ENCODE data around the gene BAAT. TPM values are rescaled to one million over a fixed set of nuclear protein-coding genes. Genes with fewer than 3 reads are reported as not detected.
"Not testable (repeated sequence)": the region's sequence is repeated elsewhere in the genome, so short reads cannot be mapped to it uniquely, and the experiment has no call there.

The BAAT gene
- 0.08 TPM for polyA plus RNA-seq (2013, experiment 1 of 2; ENCODE audit: insufficient read length)
- not detected for polyA plus RNA-seq (2013, experiment 2 of 2; ENCODE audit: insufficient read length)

DNA sequence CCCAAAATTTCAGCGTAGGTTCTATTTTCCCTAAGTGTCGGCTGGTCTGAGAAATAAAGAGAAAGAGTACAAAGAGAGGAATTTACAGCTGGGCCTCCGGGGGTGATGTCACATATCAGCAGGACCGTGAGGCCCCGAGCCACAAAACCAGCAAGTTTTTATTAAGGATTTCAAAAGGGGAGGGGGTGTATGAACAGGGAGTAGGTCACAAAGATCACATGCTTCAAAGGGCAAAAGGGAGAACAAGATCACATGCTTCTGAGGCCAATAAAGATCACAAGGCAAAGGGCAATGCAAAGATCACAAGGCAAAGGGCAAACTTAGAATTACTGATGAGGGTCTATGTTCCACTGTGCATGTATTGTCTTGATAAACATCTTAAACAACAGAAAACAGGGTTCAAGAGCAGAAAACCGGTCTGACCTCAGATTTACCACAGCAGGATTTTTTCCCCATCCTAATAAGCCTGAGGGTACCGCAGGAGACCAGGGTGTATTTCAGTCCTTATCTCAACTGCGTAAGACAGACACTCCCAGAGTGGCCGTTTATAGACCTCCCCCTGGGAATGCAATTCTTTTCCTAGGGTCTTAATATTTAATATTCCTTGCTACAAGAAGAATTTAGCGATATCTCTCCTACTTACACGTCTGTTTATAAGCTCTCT lies at the start of gene BAAT:
BAAT (minus strand) TSS at position 134 of the 664 bp plus-strand sequence. CDS start 13,602 bp downstream, outside the sequence.
- DNase-seq, result not testable (repeated sequence)

GRCh38 chr9:101433229-101433628 lies 48.4 kb upstream of the BAAT start:
- no peak for DNase-seq

DNA sequence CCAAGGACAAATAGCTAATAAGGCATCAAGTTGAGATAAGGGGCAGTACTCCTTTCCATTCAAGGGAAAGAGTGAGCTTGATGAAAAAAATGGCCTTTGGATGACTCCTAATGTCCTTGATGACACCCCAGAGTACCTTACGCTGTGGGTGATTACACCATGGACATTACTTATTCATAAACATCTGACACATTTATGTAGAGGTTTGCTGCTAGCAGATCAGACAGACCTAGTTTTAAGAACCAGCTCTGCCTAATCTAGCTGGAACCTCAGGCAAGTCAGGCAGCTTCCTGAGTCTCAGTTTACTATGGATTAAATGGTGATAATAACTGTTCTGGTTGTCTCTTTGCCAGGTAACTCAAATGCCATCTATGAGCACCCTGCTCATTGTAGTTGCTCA lies 47.9 kb upstream of the BAAT start:
- no peak for DNase-seq

GRCh38 chr9:101432171-101432570 lies 47.4 kb upstream of the BAAT start:
- no peak for DNase-seq

- no peak for DNase-seq
These were observed 44.9 kb upstream of the BAAT start for GRCh38 chr9:101429736-101430135.

- no peak for DNase-seq
These were observed 44.1 kb upstream of the BAAT start for GRCh38 chr9:101428909-101429308.

GRCh38 chr9:101427957-101428655 lies 43.3 kb upstream of the BAAT start:
- no peak for DNase-seq

- DNase-seq, result no peak
These were observed 42.6 kb upstream of the BAAT start for GRCh38 chr9:101427358-101427757.

DNA sequence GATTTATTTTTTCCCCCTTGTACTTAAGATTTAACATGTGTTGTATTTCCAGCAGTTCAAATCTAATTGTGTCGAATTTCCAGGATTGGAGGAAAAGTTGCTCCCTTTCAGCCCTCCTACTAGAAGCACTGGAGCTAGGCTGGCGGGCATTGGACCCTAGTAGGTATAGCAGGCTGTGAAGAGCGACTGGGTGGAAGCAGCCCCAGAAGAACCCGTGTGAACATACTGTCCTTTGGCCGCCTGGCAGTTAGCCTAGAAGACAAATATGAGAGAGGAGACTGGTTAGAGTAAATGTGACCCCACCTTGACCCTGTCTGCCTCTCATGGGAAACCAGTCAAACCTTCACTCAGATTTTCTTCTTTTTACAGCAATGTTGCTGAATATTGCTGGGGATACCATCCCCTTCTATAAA lies 36.9 kb upstream of the BAAT start:
- DNase-seq, result no peak

DNA sequence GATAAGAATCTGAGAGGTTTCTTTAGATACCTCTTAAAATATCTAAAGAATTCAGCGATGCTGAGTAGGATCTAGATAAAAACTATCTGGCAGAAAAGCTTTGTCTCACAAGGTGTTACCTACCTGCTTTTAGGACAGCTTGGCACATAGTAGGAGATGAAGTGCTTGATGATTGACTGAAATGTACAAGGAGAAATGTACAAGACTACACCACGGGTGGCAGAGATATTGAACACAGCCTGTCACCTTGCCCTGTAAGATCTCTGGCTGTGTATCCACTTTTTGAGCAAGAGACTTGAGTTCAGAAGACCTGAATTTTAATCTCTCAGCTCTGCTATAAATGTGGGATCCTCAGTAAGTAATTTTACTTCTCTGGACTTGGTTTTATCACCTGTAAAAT lies 35.1 kb upstream of the BAAT start:
- no peak for DNase-seq

DNA sequence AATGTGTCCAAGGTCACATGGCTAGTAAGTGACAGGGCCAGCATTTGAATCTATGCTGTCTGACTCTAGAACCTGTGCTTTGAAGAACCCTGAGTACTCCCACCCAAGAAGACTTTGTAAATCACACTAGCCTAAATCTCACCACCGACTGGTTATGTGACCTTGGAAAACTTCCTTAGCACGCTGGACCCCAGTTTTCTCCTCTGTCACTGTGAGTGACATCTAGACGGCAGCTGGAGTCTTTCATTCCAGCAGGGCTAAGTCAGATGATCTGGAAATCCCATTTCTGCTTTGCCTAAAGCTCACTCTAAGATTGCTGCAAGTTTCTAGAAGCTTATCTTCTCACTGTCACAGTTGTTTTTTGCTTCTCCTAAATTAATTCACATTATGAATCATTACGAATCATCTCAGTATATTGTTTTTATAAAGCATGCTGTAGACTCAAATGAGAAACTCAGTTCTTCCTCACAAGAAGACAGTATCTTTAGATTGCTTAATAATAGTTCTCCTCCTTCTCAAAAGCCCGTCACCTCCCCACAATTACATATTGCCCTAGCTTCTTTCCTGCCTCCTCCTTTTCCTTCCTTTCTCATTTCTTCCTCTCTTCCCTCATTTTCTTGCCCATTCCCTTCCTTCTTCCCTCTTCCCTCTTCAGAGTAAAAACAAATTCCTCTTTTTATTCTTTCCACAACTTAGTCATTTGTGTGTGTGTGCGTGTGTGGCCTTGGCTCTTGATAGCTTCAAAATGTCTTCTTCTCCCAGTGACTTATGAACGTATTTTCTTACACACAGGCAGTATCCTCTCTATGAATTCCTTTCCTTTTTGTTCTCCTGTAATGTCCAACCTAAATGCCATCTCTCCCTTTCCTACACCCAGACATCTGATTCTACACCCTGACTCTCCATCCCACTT lies 34.0 kb upstream of the BAAT start:
- DNase-seq, result peak; percentile 70

- DNase-seq, result no peak
These were observed 33.2 kb upstream of the BAAT start for GRCh38 chr9:101417977-101418376.

DNA sequence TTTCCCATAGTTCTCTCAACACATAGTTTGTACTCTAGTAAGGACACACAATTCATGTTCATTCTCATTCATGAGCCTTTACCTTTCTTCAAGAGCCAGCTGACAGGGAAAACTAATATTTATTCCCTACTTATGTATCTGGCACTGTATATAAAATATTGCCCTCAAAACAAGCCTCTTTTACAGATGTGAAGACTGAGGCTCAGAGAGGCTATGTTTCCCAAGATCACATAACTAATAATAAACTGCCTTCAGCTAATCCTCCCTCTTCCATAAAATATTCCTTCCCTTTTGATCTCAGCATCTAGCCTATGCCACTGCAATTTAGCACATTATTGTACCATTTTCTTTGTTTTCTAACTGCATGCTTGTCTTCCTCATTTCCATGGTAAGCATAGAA lies 32.6 kb upstream of the BAAT start:
- DNase-seq, result no peak

DNA sequence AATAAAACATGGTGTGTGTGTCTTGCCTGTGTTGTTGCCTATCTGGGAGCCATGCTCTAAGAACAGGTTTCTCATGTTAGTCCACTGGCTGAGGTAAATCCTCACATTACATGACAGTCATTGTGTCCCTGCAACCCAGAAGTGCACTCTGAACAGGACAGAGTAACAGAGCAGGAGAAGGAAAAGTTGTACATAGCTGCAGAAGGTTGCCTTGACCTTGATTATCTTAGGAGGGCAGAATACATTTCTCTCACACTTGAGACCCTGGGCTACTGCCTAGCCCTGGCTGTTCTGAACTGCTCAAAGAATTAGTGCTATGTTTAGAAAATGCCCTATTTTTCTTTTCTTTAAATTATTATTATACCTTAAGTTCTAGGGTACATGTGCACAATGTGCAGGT lies 30.8 kb upstream of the BAAT start:
- DNase-seq, result no peak

GRCh38 chr9:101414839-101415238 lies 30.0 kb upstream of the BAAT start:
- no peak for DNase-seq

- peak; percentile 23 for DNase-seq
These were observed 24.3 kb upstream of the BAAT start for GRCh38 chr9:101409079-101409477.

GRCh38 chr9:101408374-101409078 lies 23.7 kb upstream of the BAAT start:
- no peak for DNase-seq

DNA sequence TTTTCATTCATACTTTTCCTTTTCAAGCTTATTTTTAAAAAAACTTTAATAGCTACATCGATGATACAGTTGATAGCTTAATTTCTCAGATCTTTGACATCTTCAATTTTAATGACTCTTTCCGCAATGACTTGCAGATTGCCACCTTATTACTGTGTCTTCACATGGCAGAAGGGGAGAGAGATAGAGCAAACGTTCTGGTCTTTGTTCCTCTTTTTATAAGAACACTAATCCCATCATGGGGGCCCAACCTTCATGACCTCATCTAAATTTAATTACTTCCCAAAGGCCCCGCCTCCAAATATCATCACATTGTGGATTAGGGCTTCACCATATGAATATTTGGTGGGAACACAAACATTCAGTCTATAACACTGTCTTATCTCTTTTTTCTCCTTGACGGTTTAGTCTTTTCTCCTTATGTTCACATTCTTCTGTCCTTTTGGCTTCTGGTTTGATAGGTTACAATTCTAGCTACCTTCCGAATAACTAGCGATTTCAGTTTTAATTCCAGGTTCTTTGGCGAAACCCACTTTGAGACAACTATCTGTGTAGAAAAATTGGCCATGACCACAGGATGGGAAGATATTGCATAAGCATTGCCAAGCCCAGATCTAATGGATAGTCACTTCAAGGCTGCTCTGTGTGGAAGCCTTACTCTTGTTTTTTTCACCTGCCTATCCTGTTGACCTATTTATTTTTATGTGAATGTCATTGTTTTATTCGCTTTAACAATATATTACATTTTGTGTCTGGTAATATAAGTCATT lies 18.9 kb upstream of the BAAT start:
- no peak for DNase-seq

- no peak for DNase-seq
These were observed 15.3 kb upstream of the BAAT start for GRCh38 chr9:101400120-101400519.

DNA sequence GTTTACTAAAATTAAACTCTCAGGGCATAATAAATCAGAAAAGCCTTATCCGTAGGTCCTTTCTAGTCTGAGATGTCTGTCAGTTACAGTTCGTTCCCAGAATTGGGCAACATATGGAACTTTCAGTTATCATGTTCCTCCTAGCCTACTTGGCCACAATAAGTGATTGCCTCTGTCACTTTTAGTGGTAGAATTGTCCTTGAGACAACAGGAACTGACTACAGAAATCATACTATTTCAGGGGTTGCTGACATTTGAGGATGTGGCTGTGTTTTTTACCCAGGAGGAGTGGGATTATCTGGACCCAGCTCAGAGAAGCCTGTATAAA lies 14.8 kb upstream of the BAAT start:
- no peak for DNase-seq

GRCh38 chr9:101398930-101399642 lies 14.3 kb upstream of the BAAT start:
- no peak for DNase-seq

Data from fibroblast of skin of back (primary cell).